HG03045 (cell line): ENCODE results near the gene SIGLEC6.

ENCODE experiments used
- ATAC-seq: cut with Tn5 transposase; IDR thresholded peaks from one replicate; pipeline ENCODE4 v1.9.1; 2021; ENCODE audit warnings: mild to moderate bottlenecking, moderate library complexity; ENCODE audit not compliant: unreplicated experiment

The SIGLEC6 gene

DNA sequence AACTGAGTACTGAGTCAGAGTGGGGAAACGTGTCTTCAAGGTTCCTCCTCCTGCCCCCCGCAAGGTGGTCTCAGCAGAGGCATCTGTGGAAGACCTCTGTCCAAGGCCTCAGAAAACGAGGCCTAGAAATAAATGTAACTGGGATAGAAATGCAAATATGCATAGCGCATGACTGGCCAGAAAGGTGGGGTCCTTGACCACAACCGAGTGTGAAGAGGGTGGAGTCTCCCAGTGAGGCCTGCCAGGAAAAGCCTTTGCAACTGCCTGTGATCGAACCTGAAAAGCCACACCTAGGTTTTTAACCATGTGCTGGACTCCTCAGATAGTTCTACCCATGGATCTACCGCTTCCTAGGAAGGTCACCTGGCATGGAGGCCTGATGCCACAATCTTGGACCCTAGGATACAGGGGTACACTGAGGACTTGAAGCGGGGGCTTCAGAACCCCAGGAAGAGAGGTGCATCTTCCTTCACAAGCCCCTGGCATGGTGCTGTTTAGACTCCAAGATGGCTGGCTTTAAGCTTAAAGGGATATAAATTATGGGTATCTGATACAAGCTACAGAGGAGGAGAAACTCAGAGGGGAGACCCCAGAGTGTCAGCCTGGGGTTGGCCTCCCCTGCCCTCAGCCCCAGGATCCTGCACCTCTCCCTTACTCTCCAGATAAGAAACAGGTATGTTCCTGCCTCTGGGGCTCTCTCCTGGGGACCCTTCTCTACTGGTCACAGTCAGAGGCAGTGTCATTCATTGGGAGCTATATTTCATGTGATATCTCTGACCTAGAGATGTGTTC, 18.3 kb upstream of the SIGLEC6 start:
- ATAC-seq = no peak

DNA sequence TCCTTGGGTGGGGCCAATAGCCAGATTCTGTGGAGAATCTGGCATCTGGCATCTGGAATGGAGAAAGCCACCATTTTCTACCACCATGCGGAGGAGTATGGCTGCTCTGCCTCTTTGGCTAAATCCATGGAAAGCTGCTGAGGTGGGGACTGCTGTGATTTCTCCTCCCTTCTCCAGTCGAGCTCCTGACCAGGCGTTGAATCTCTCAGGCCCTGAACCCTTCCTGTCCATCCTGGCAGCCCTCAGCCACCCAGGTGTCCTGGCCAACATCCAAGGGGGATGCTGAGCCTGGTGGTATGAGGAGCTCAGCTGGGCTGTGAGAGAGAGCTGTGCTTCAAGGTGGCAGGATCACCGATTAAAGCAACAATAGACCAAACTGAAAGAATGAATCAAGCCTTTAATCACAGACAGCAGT, 17.4 kb upstream of the SIGLEC6 start:
- ATAC-seq = no peak

DNA sequence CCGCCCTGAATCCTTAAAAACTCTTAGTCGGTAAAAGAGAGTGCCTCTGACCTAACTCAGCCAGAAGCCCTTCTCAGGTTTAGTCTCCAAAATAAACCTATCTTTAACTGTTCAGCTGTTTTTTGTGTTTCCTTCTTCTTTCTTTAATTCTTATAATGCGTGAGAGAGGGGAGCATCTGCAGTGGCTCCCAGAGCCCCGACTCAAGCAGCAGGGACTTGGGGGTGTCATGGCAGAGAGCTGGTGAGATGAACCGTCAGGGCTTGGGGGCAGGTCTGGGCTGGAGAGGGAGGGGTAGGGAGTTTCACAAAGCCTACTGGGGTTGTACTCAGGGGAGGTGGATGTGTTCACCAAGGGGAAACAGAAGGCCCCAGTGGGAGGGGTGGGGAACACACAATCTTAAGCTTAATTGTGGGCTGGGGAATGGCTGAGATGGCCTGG, 16.8 kb upstream of the SIGLEC6 start:
- ATAC-seq = no peak

DNA sequence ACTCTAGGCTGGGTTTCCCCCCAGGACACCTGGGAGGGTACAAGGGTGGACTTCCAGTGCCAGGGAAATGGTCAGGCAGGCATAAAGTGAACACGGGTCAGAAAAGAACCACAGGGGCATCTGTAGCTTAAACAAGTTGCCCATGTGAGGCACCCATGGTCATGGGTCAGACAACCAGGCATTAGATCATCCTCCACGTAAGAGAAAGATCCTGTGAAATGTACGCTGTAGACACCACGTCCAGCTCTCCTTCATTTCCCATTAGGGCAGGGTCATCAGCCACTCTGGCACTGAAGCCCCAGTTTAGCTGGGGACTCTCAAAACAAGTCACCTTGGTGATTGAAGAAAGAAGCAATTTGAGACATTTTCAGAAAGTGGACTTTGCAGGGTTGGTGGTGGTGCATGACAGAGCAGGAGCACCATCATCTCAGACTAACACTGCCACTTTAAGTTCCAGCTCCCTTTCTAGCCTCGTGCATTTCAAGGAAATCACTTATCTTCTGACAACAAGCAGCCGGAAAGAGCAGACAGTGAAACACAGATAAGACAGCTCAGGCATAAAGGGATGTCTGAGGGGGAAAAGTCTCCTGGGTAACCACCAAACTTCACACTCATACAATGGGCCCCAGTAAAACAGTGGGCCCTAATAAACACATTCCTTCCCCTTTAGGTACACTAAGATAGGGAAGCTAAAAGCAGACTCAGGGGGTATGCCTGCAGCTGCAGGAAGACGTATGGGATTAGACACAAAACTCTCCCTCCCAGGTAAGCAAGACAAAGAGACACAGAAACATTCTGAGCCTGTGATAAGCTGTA, 16.1 kb upstream of the SIGLEC6 start:
- ATAC-seq = no peak

DNA sequence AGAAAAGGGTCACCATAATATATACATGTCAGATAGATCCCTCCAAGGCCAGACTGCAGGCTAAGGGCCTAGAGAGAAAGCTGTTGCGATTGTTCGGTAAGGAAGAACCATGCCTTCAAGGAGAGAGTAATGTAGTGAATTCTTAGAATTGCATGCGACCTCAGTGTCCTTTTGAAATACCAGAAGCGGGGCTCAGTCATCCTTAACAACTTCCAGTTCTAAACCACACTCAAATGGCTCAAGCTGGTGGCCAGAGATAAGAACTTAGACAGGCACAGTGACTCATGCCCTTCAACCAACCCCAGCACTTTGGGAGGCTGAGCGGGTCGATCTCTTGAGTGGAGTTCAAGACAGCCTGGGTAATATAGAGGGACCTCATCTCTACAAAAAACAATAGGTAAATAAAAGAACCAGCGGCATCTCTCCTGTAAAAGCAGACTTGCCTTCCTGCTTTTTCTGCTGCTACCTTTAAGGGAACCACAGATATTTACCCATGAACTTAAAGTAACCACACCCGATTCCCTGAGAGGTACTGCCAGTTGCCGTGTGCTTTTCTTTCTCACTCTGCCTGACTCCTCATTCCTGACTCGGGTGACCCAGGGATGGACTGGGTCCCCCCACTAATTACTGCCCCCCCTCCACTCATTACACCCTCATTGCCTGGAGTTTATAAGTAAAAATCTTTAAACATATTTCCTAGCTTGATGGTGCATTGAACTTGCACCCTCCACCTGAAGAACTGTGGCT, 15.4 kb upstream of the SIGLEC6 start:
- no peak for ATAC-seq

DNA sequence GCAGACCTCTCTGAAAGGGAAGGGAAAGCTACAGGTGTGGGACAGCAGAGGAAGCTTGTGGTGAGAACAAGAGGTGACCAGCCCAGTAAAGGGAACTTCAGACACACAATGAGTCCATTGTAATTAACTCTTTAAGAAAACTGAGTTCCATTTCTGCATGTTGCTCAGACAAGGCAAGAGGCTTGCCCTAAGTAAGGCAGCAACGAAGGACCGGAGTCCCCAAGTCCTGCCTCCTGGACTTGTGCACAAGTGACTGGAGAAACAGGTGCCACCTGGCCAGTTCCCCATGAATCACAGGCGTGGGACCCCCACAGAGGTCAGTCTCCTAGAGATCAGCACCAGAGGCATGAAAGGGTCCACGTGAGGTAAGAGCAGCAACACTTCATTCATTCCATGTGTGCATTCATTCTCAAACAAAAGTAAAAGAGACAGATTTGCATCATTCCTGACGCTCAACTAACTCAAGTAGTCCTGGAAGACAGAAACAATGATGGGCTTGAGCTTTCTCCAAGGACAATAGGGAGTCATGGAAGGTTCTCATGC, 14.7 kb upstream of the SIGLEC6 start:
- ATAC-seq = no peak

DNA sequence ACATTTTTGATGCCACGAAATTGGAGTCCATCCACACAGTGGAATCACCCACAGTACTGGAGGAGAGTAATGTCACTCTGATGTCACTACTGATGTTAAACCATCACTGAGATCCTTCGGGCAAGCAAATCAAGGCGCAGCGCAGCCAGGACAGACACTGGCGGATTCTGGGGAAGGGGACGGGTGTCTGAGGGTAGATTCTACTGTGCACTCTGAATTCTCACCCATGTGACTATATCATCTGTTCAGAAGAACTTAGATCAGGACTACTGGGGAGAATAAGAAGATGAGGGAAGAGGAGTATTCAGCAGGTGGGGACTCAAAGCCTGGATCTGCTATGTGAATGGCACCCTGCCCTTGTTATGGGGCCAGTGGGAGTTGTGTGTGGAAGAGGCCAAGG, 12.6 kb upstream of the SIGLEC6 start:
- ATAC-seq = no peak

DNA sequence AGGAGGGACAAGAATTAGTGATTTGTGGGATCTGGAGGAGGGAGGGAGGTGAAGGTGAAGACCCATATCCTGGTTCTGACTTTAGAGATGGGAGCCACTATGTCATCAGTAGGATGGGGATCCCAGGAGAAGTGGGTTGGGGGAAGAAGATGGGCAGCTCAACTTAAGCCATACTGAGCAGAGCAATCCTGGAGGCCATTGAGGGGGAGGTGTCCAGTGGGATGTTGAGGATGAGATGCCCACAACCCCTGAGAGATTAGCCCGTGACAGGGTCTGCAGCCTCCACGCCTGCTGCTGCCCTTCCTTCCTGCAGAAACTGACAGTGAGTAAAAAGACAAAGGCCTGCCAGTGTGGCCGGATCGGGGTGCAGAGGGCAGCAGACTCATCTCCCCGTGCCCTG, 11.2 kb upstream of the SIGLEC6 start:
- no peak for ATAC-seq

DNA sequence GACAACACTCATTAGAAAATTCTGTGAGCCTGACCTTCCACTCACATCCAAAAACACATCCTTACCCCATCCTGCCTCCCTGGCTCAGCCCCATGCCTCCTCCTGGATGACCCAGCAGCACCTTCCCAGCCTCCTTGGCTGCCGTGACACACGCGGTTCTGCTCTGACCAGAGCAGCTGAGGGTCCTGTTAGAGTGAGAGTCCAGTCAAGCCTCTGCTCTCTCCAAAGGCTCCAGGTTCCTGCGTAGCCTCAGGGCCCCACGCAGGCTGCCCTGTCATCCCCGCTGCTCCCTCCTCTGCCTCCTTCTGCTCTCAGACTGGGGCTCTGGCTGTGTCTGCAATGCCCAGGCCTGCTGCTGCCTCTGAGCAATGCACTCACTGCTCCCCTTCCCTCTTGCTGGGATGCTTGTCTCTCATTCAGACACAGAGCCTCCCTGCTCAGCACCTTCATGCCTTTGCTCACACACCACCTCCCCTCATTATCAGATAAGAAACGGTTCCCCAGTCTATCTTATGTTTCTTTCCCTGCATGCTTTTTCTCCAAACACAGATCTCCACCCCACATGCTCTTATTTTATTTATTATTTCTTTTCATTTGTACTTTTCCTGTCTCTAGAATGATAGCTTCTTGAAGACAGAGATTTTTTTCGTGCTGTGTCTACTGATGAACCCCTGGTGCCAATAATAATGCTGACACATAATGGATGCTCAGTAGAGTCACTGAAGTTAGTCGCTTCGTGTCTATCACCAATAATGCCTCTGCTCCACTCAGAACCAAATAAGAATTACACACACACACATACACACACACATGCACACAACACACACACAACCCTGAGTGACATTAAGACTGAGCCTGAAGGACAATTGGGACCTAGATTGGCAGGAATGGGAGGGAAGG, 10.2 kb upstream of the SIGLEC6 start:
- ATAC-seq = no peak

DNA sequence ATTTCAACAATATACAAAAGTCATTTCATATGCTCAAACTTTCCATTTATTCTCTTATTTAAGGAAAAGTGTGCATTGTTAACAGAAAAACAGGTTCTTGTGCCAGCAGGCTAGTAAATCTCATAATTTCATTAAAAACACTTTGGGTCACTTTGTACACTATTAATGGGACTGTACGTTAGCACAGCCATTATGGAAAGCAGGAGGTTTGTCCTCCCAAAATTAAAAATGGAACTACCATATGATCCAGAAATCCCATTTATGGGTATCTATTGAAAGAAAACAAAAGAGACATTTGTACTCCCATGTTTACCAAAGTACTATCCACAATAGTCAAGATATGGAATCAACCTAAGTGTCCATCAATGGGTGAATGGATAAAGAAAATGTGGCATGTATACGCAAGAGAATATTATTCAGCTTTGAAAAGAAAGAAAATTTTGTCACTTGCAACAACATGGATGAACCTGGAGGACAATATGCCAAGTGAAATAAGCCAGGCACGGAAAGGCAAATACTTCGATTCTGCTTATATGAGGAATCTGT, 8.4 kb upstream of the SIGLEC6 start:
- no peak for ATAC-seq

DNA sequence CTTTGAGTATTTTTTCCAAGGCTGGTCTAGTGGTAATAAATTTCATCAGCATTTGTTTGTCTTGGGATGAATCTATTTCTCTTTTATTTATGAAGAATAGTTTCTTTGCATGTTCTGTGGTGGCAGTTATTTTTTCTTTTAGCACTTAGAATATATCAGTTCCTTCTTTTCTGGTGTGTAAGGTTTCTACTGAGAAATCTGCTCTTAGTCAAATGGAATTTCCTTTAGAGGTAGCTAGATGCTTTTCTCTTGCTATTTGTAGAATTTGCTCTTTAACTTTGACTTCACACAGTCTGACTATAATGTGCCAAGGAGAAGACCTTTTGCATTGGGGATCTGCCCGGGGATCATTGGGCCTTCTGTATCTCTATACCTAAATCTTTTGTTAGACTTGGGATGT, 4.1 kb upstream of the SIGLEC6 start:
- ATAC-seq = no peak

DNA sequence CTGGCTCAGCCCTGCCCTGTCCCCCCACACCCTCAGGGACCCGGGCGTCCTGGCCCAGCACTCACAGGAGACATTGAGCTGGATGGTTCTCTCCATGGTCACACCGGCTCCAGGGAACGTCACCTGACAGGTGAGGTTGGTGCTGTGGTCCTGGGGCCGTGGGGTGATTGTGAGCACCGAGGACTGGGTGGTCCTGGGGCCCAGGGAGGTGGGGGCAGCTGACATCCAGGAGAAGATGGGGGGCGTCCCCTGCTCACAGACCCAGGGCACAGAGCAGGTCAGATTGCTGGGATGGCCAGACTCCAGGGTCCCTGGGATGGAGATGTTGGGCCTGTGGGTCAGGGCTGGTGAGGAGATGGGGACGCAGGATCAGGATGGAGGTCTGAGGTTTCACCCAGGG, 854 bp downstream of the SIGLEC6 start:
- no peak for ATAC-seq

DNA sequence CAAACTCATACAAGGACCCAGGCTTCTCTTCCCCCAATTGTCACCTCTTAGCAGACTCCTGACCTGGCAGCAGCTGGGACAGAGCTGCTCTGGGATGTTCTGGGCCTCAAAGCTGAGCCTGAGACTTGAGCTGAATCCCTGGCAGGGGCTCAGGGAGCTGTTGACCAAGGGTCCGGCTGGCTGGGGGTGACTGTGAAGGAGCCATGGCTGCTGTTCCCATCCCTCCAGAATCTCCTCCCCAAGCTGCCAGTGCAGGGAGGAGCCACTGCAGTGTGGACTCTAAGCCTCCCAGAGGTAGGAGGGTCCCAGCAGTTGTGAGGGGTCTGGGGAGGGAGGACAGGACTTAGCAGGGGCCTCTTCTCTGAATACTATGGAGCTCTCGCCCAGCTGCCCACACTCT, 2.2 kb downstream of the SIGLEC6 start:
- ATAC-seq = no peak

DNA sequence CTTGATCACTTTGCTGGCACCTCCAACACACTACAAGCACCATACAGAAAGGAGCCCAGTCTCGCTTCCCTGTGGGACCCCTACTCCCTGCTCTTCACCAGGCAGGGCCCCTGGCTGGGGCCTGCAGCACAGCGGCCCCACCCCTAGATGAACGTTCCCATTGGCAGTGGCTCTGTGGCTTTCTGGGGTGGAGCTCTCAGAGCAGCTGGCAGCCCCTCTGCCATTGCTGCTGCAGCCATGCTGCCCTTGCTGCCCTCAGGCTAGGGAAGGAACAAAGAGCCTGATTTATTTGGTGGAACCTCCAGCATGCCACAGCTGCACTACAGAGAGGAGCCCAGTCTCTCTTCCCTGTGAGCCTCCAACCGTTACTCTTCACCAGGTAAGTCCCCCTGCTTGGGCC, 5.8 kb downstream of the SIGLEC6 start:
- ATAC-seq = no peak

DNA sequence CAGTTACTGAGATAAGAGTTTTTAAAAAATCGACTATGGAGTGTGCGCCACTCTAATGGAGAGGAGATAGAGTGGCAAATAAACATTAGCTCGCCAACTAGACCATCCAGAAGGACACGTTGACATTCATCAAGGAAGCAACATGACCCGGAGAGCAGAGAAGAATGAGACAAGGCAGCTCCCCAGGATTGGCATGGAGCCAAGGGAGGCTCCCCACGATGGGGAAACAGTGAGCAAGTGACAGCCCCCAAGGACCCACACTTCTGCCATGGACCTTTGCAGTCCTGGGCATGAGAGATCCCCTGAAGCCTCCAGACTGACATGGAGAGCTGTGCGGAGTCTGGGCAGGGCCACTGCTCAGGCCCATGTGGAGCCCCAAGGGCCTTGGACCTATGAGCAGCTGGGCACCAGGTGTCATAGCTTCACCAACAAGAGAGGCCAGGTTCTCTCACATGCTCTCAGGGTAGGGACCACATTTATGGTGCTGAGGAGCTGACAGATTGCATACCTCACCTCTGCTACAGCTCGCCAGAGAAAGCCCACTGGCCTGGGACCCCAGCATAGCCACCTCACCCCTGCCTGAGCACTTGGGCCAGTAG, 6.7 kb downstream of the SIGLEC6 start:
- ATAC-seq = no peak

DNA sequence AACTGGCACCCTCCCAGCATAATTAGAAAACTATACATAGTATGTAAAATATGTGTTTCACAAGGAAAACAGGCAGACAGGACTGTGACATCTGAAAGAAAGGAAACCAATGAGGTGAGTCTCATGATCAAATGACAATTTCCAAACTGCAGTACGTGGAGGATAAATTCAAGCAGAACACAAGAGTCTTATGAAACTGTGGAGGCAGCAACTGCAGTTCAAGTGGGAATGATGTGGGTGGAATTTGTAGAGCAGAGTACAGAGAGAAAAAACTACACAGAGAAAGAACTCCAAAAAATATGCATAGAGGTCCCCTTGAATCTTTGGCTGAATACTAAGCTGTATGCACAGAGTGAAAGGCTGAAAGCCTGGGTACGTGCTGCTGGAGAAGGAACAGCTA, 9.7 kb downstream of the SIGLEC6 start:
- ATAC-seq = no peak

DNA sequence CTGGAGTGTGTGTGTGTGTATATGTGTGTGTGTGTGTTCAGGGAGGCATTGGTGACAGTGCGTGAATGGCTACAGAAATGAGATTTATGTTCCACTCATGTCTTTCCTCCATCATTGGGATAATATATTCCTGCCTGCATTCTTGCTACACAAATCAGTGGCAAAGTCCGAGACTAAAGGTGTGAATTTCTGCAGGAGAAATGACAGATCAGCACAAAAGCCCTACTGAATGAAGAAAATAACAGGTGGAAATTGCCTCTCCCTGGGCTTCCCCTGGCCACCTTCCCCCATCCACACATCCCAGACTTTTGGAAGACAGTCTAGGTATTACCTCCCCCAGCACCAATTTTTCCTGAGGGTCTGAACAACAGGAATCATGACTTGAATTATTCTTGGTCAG, 10.1 kb downstream of the SIGLEC6 start:
- ATAC-seq = no peak

DNA sequence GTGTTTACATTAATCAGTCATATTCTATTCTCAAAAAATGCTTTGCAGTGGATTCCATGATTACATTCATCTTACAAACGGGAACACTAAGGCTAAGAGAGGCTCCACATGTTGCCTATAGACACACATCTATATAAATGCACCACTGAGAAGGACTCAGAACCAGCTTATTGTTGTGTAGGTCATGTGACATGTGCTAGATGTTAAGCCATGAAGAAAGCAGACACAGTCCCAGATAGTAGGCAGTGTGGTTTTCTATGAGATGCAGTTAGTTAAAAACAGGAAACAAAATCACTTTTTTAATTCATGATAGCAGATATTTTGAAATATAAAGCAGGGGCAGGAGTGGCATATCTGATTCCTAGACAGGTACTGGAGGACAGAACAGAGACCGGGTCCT, 10.7 kb downstream of the SIGLEC6 start:
- ATAC-seq = no peak

DNA sequence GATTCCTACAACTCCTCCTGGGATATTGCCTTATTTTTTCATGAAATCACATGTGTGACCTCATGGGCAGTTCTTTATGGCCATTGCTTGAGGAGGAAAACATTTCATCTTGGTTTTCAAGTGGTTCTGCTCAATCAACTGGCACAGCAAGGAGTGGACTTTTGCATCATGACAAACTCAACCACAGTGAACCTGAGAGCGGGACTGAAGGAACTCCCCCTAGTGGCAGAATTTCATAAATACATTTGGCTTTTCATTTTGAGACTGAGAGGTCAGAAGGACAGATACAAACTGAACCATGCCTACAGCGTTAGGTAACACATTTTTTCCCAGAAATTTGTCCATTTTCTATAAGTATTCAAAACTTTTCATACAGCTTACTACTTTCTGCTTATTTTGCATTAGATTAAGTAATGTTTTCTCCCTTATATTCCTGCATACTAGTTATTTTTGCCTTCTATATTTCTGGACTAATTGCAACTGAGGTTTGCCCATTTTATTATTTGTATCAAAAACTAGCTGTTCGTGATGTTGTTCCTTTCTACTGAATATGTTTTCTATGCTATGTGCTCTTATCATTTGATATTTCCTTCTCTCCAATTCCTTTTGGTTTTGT, 16.5 kb downstream of the SIGLEC6 start:
- no peak for ATAC-seq
